HL-60 (cell line): ENCODE results near the gene PROB1.

Experiments used
- CTCF ChIP-seq: IDR thresholded peaks from one replicate; pipeline ENCODE4 v1.5.1; 2011; ENCODE audit warnings: low read length, control low read depth, inconsistent platforms; ENCODE audit not compliant: insufficient read depth
- GABPA ChIP-seq: IDR thresholded peaks from 2 replicates; pipeline ENCODE4 v1.6.1; 2012; ENCODE audit warnings: low read depth
- POLR2AphosphoS5 ChIP-seq: IDR thresholded peaks from 2 replicates; pipeline ENCODE4 v1.6.1; 2012; ENCODE audit warnings: low read depth
- REST ChIP-seq: IDR thresholded peaks from 2 replicates; pipeline ENCODE4 v1.6.1; 2012; ENCODE audit warnings: low read depth; ENCODE audit not compliant: insufficient replicate concordance
- SPI1 ChIP-seq: IDR thresholded peaks from 2 replicates; pipeline ENCODE4 v1.6.1; 2012; ENCODE audit warnings: low read depth, mild to moderate bottlenecking, borderline replicate concordance

DNA sequence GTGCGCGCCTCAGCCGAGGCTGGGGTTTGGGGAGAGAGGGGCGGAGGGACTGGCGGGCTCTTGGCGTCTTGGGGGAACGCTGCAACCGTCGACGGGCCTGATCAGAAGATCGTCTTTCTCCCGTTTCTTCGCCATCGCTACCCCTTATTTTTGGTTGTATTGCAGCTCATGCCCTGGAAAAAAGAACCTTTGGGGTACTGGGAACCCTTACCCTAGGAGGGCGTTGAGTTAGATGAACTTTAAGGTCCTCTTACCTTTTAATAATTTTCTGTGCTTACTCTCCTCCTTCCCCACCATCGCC lies 52.5 kb downstream of the PROB1 start:
- TF ChIP-seq CTCF (no peak), POLR2AphosphoS5 (no peak), REST (no peak), GABPA (no peak), SPI1 (no peak)
